Common myeloid progenitor, CD34-positive (primary cell): ENCODE measurements around the gene MALAT1.

ENCODE experiments used
- CTCF ChIA-PET: fragments of 350-600 bp; sonication (Branson Sonifier 250); formaldehyde crosslinking; loops from one replicate; lab custom pipeline; 2021; ENCODE audit warnings: antibody characterized with exemption; lab: Charles Lee
- POLR2A ChIA-PET: fragments of 350-600 bp; sonication (Branson Sonifier 250); formaldehyde crosslinking; loops from one replicate; lab custom pipeline; 2021; ENCODE audit warnings: antibody characterized with exemption; lab: Charles Lee
- DNase-seq, 3 donors: peaks; one replicate each; pipeline versions ENCODE4 v3.0.0 to v3.0.0-alpha.2; 2013
- H3K27ac ChIP-seq, 2 experiments: 1 replicate in 1 of 2; 2 replicates in 1 of 2; pipeline ENCODE4 v1.7.0; 2013; ENCODE audit warnings: inconsistent platforms in 2 of 2, low read length in 2 of 2, mild to moderate bottlenecking in 2 of 2, low read depth in 1 of 2, moderate library complexity in 1 of 2; ENCODE audit not compliant: severe bottlenecking in 2 of 2, insufficient read depth in 1 of 2, poor library complexity in 1 of 2
- H3K27me3 ChIP-seq, 5 experiments: replicated peaks in 2 of 5; 1 replicate in 3 of 5; 2 replicates in 2 of 5; pipeline versions ENCODE4 v1.6.1 to v1.7.0; 2013; ENCODE audit warnings: low read length in 4 of 5, mild to moderate bottlenecking in 2 of 5, moderate library complexity in 2 of 5, inconsistent platforms in 1 of 5; ENCODE audit not compliant: insufficient read depth in 5 of 5, control insufficient read depth in 4 of 5
- H3K36me3 ChIP-seq, 4 experiments: 1 replicate in 2 of 4; 2 replicates in 2 of 4; pipeline versions ENCODE4 v1.6.1 to v1.7.0; 2013; ENCODE audit warnings: low read length in 3 of 4, control low read depth in 1 of 4, mild to moderate bottlenecking in 1 of 4; ENCODE audit not compliant: control insufficient read depth in 4 of 4, insufficient read depth in 4 of 4
- H3K4me1 ChIP-seq, 4 experiments: 1 replicate in 3 of 4; 2 replicates in 1 of 4; pipeline versions ENCODE4 v1.6.1 to v1.7.1; 2013; ENCODE audit warnings: low read length in 3 of 4, mild to moderate bottlenecking in 3 of 4, control low read depth in 1 of 4, inconsistent platforms in 1 of 4, moderate library complexity in 1 of 4; ENCODE audit not compliant: control insufficient read depth in 4 of 4, insufficient read depth in 4 of 4; ENCODE audit errors: control extremely low read depth in 1 of 4
- H3K4me3 ChIP-seq, 7 experiments: 1 replicate in 4 of 7; 2 replicates in 3 of 7; pipeline versions ENCODE4 v1.5.1 to v1.7.0; 2013; ENCODE audit warnings: mild to moderate bottlenecking in 7 of 7, low read length in 6 of 7, moderate library complexity in 6 of 7, inconsistent platforms in 2 of 7, low read depth in 2 of 7, control low read depth in 1 of 7; ENCODE audit not compliant: insufficient read depth in 4 of 7, control insufficient read depth in 1 of 7; ENCODE audit errors: extremely low read depth in 1 of 7
- H3K9me3 ChIP-seq, 5 experiments: 1 replicate in 4 of 5; 2 replicates in 1 of 5; pipeline versions ENCODE4 v1.6.1 to v1.7.1; 2013; ENCODE audit warnings: low read length in 4 of 5, mild to moderate bottlenecking in 2 of 5, inconsistent platforms in 1 of 5, low read depth in 1 of 5, moderate library complexity in 1 of 5; ENCODE audit not compliant: control insufficient read depth in 4 of 5, insufficient read depth in 2 of 5; ENCODE audit errors: control extremely low read depth in 1 of 5
- WGBS: methylation state at CpG from one replicate; pipeline ENCODE4 v1.1.5; 2013; ENCODE audit not compliant: insufficient coverage; 5-methylcytosine and 5-hydroxymethylcytosine counted together

The MALAT1 gene

DNA sequence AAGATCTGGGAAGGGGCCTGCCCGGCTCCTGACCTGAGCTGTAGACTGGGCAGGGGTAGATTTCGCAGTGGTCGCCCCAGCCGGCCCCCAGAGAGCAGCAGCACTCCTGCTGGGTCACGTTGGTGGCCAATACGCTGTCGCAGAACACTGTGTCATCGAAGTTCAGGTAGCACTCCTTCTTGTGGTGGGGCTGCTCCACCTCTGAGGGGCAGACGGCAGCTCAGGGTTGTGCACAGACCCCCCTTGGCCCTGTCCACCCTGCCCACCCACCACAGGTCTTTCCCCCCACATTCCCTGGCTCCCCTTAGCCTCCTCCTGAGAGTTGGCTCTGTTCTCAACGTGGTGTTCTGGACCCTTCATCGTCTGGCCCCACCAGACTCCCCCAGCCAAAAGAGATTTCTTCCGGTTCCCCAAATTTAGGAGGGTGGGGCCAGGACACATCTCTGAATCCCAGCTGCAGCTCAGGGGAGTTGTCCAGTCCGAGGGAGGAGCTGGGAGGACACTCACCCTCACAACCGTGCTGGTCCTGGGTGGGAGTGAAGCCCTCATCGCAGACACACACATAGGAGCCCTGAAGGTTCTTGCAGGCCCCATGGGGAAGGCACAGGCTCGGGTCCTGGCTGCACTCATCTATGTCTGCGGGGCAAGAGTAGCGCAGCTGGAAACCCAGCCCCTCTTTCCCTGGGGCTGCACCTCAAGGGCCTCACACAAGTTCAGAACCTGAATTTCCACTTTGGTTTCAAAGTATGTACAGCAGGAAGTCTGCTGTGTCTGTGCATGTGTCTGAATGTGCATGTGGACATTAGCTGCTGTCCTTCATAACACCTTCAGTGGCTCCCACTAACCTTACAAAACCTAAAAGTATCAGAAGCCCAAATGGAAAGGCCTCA, 42.5 kb downstream of the MALAT1 start:
- ChIA-PET POLR2A (interaction anchor here (1.0 to 2.3 kb wide), 5 partner anchors 11 to 34 kb away, joined by 3 to 13 read pairs (median 7); partner anchors contain the start of genes EHBP1L1, FAM89B and ZNRD2), CTCF (interaction anchor here (0.5 to 21.8 kb wide), 16 partner anchors 10 to 732 kb away, joined by 3 to 262 read pairs (median 6); partner anchors contain the start of genes EHBP1L1, FAM89B, KCNK7 and LTBP3)
- DNase-seq, result no peak
- peak overlapping the region in 1 of 2 experiments; percentile 47 for H3K27ac ChIP-seq
- peaks cover 0 to 32% (median 23%) of the 10 kb centered on the region in 4 experiments for H3K36me3 ChIP-seq
- no peaks in the 10 kb centered on the region for H3K27me3 ChIP-seq
- peaks cover 6 to 36% (median 32%) of the 10 kb centered on the region in 4 experiments for H3K4me1 ChIP-seq
- WGBS, result 44% methylated on average over 12 of the region's 18 CpGs
- peak overlapping the region in 5 of 7 experiments; percentile 69 to 87 (median 76) for H3K4me3 ChIP-seq
- H3K9me3 ChIP-seq, result no peaks in the 10 kb centered on the region

DNA sequence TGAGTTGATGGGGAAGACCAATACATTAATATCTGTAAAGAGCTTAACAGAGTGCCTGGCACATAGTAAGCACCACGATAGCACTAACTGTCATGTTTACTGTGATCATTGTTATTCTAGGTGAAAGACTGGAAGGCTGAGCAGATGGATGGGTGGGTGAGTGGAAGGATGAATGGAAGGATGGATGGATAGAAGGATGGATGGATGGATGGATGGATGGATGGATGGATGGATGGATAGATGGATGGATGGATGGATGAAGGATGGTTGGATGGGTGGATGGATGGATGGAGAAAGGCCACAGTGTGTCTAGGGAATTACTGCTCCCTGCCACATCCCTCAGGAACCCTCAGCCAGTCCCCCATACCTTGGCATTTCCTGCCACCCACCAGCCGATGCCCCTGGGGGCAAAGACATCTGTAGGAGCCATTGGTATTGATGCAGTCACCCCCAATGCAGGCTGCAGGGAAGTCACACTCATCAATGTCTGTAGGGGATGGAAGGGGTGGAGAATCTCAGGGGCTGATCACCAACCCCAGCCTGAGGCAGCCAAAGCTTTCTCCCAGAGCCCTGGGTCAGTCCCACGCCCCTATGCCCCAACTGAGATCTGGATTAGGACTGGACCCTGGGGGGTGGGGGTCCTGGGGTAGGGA, 44.0 kb downstream of the MALAT1 start:
- peaks cover 0 to 25% (median 15%) of the 10 kb centered on the region in 4 experiments for H3K36me3 ChIP-seq
- POLR2A ChIA-PET, result no interaction called here

DNA sequence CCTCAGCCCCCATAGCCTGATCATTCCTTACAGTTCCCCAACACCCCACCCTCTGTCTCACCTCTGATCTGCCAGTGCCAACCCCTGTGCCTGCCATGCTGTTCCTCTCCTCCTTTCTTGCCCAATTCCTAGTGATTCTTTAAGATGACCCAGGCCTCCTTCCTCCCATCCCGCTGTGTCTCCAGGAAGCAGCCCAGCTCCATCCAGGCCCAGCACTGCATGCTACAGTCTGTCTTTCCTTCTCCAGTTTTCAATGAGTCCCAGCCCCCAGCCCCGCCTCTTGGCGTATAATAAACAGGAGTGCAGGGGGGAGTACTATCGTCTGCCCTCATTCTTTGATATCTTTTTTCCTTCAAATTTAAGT, 47.0 kb downstream of the MALAT1 start:
- POLR2A ChIA-PET, result no interaction called here
- peaks cover 8 to 50% (median 44%) of the 10 kb centered on the region in 4 experiments for H3K4me1 ChIP-seq
- no peaks in the 10 kb centered on the region for H3K27me3 ChIP-seq
- DNase-seq, result no peak
- H3K4me3 ChIP-seq, result peak overlapping the region in 3 of 7 experiments; percentile 19 to 54 (median 47)
- H3K36me3 ChIP-seq, result peaks cover under 1 to 21% (median 13%) of the 10 kb centered on the region in 4 experiments
- peak overlapping the region in 1 of 2 experiments; percentile 50 for H3K27ac ChIP-seq
- no peaks in the 10 kb centered on the region for H3K9me3 ChIP-seq
- WGBS, result 22% methylated on average over 4 of the region's 4 CpGs
- CTCF ChIA-PET, result interaction anchor here (1.3 to 21.8 kb wide), 5 partner anchors 9 to 37 kb away, joined by 3 to 262 read pairs (median 4); partner anchors contain the start of genes EHBP1L1, FAM89B, LTBP3 and ZNRD2

More for the DNA sequence above, 44.0 kb downstream of the MALAT1 start:
- CTCF ChIA-PET, result interaction anchor here (3.0 to 21.8 kb wide), 5 partner anchors 9 to 52 kb away, joined by 14 to 262 read pairs (median 89); partner anchors contain the start of genes EHBP1L1, FAM89B, KCNK7 and LTBP3
- Histone ChIP-seq H3K9me3 (no peaks in the 10 kb centered on the region), H3K4me1 (peaks cover 6 to 49% (median 45%) of the 10 kb centered on the region in 4 experiments), H3K27me3 (no peaks in the 10 kb centered on the region), H3K27ac (no peak overlapping the region), H3K4me3 (no peak overlapping the region)
- DNase-seq, result no peak
- 100% methylated on average over 2 of the region's 3 CpGs for WGBS

DNA sequence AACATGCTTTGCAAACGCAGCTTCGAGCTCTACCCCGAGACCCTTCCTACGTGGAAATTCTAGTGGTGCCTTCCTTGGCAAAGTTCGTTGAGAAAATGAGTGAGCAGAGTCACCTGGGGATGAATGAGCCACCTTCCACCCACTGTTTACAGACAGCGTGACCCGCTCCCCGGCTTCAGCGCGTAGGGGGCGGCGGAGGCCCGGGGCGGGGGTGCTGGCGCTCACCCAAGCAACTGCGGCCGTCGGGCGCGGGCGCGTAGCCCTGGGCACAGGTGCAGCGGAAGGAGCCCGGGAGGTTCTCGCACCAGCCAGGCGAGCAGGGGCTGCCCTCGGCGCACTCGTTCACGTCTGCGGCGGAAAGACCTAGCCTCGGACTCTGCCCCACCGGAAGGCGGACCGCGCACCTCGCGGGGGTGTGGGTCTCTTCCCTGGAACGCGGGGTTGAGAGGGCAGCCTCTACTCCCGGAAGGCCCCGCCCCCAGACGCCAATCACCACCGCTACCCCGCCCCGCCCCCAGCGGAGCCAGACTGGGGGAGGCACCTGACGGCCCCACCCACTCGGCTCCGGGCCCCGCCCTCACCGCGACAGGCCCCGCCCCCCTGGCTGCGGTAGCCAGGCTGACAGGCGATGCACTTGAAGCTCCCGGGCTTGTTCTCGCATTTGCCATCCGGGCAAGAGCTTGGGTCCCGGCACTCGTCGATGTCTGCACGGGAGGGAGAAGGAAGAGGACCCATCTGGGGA, 47.5 kb downstream of the MALAT1 start:
- Histone ChIP-seq H3K4me1 (peaks cover 7 to 44% (median 39%) of the 10 kb centered on the region in 4 experiments), H3K27me3 (no peaks in the 10 kb centered on the region), H3K27ac (peak overlapping the region in 1 of 2 experiments; percentile 50), H3K9me3 (no peaks in the 10 kb centered on the region), H3K4me3 (peak overlapping the region in 5 of 7 experiments; percentile 19 to 63 (median 54)), H3K36me3 (peaks cover 2 to 24% (median 15%) of the 10 kb centered on the region in 4 experiments)
- 2% methylated on average over 62 of the region's 64 CpGs for WGBS
- DNase-seq, result peak; percentile 92 to 98 (median 96)
- POLR2A ChIA-PET, result no interaction called here
- CTCF ChIA-PET, result interaction anchor here (0.8 to 21.8 kb wide), 6 partner anchors 10 to 36 kb away, joined by 3 to 262 read pairs (median 4); partner anchors contain the start of genes EHBP1L1, FAM89B, LTBP3 and ZNRD2

DNA sequence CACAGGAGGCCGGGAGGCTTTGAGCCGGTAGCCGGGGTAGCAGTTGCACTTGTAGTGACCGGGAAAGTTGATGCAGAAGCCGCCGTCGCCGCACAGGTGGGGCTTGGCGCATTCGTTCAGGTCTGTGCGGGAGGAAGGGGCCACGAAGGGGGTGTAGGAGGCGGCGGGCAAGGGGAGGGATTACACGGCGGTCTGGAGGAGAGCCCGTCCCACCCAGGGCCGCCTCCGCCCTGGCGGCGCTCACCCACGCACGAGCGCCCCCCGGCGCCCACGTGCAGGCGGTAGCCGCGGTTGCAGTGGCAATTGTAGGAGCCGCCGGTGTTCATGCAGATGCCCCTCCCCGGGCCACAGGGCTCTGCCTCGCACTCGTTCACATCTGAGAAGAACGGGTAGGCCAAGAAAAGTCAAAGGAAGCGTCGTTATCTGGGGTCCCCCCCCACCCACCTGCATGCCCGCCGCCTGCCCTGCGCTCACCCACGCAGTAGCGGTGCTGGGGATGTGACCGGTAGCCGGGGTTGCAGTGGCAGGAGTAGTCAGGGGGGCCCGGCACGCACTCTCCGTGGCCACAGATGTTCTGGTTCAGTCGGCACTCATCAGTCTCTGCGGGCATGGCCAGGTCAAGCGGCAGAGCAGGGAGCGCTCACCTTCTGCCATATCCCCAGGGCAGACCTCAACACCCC, 48.7 kb downstream of the MALAT1 start:
- Histone ChIP-seq H3K36me3 (peaks cover 2 to 29% (median 18%) of the 10 kb centered on the region in 4 experiments), H3K27me3 (no peaks in the 10 kb centered on the region), H3K27ac (no peak overlapping the region), H3K9me3 (no peaks in the 10 kb centered on the region), H3K4me3 (no peak overlapping the region), H3K4me1 (peaks cover 6 to 49% (median 44%) of the 10 kb centered on the region in 4 experiments)
- peak in 2 of 3 donors; percentile 39 to 41 for DNase-seq
- ChIA-PET POLR2A (no interaction called here), CTCF (interaction anchor here (0.8 to 21.8 kb wide), 4 partner anchors 9 to 46 kb away, joined by 3 to 262 read pairs (median 4); partner anchors contain the start of genes EHBP1L1 and ZNRD2)
- 89% methylated on average over 30 of the region's 52 CpGs for WGBS

DNA sequence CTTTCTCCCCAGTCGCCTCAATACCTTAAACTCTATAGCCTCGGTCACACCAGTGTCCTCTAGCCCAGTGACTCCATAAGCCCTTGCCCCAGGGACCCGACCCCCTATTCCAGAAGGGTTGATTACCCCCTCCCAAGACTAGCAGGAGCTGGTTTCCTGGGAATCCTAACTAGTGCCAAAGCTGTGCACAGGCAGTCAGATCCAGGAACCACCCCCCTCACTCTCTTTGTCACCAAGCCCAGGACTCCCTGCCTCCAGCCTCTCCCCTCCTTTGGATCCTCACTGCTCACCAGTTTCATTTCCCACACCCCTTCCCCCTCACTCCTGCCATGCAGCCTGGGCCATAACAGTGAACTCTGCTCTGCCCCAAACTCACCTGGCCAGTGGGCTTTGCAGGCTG, 49.5 kb downstream of the MALAT1 start:
- Histone ChIP-seq H3K27me3 (no peaks in the 10 kb centered on the region), H3K9me3 (no peaks in the 10 kb centered on the region), H3K36me3 (peaks cover 2 to 25% (median 17%) of the 10 kb centered on the region in 4 experiments), H3K4me1 (peaks cover 6 to 56% (median 51%) of the 10 kb centered on the region in 4 experiments), H3K27ac (no peak overlapping the region), H3K4me3 (no peak overlapping the region)
- ChIA-PET POLR2A (no interaction called here), CTCF (interaction anchor here (0.9 to 21.8 kb wide), 4 partner anchors 23 to 45 kb away, joined by 3 to 262 read pairs (median 4); partner anchors contain the start of genes EHBP1L1 and FAM89B)
- no peak for DNase-seq
- WGBS, result 100% methylated on average over 1 of the region's 3 CpGs
